ENCODE results near the gene C3orf20. TPM values are rescaled to one million over a fixed set of nuclear protein-coding genes. Genes with fewer than 3 reads are reported as not detected.

The C3orf20 gene
- total RNA-seq, 1 experiment from 2014 or later, result not detected

- Histone ChIP-seq H3K9me2 (replicated peaks; ENCODE audit: insufficient read depth, low read length) (no peaks in the 10 kb centered on the region), H3K36me3 (ENCODE audit: insufficient read depth, low read length) (no peaks in the 10 kb centered on the region), H3K27ac (ENCODE audit: low read length) (no peak overlapping the region), H3K9me3 (ENCODE audit: low read length) (no peaks in the 10 kb centered on the region), H2AFZ (ENCODE audit: low read length) (no peak overlapping the region), H3K79me2 (ENCODE audit: low read length) (no peaks in the 10 kb centered on the region), H3K4me1 (ENCODE audit: low read length) (no peaks in the 10 kb centered on the region), H3K4me3 (ENCODE audit: low read length) (no peak overlapping the region), H3K4me2 (ENCODE audit: low read depth, low read length, poor library complexity, severe bottlenecking) (no peak overlapping the region), H4K20me1 (ENCODE audit: insufficient read depth, low read depth, low read length) (no peaks in the 10 kb centered on the region), H3K9ac (ENCODE audit: low read length) (no peak overlapping the region), H3K27me3 (ENCODE audit: low read length) (no peaks in the 10 kb centered on the region)
- no peak for DNase-seq
These were observed 146.2 kb downstream of the C3orf20 start for GRCh38 chr3:14821151-14821550.

GRCh38 chr3:14822134-14822533 lies 147.2 kb downstream of the C3orf20 start:
- DNase-seq, result no peak
- Histone ChIP-seq H3K36me3 (ENCODE audit: insufficient read depth, low read length) (no peaks in the 10 kb centered on the region), H3K9me3 (ENCODE audit: low read length) (no peaks in the 10 kb centered on the region), H3K4me1 (ENCODE audit: low read length) (no peaks in the 10 kb centered on the region), H3K27me3 (ENCODE audit: low read length) (no peaks in the 10 kb centered on the region), H3K79me2 (ENCODE audit: low read length) (no peaks in the 10 kb centered on the region), H3K9ac (ENCODE audit: low read length) (no peak overlapping the region), H2AFZ (ENCODE audit: low read length) (no peak overlapping the region), H3K9me2 (replicated peaks; ENCODE audit: insufficient read depth, low read length) (no peaks in the 10 kb centered on the region), H3K4me3 (ENCODE audit: low read length) (no peak overlapping the region), H3K4me2 (ENCODE audit: low read depth, low read length, poor library complexity, severe bottlenecking) (no peak overlapping the region), H4K20me1 (ENCODE audit: insufficient read depth, low read depth, low read length) (no peaks in the 10 kb centered on the region), H3K27ac (ENCODE audit: low read length) (no peak overlapping the region)

Other genes starting within 250 kb of the C3orf20 start
- gene GRIP2, start 134.8 kb upstream of the C3orf20 start, total RNA-seq (2014; rRNA removed; shearing (Covaris generic); ENCODE audit: low replicate concordance), result not detected in 2 replicates
- gene CCDC174, start 23.4 kb upstream of the C3orf20 start, total RNA-seq (2014; rRNA removed; shearing (Covaris generic); ENCODE audit: low replicate concordance), result 16.7 and 17.3 TPM in 2 replicates
- gene FGD5, start 143.8 kb downstream of the C3orf20 start, total RNA-seq (2014; rRNA removed; shearing (Covaris generic); ENCODE audit: low replicate concordance), result not detected in 2 replicates

Measured in Karpas-422 (cell line).